Transverse colon (tissue), 4 donors: ENCODE data around the gene SLC36A2. TPM values are rescaled to one million over a fixed set of nuclear protein-coding genes. Genes with fewer than 3 reads are reported as not detected.

ENCODE experiments used
- DNase-seq: peaks from one replicate; pipeline ENCODE4 v3.0.0-alpha.2; 2019
- H3K27ac ChIP-seq, 4 donors: fragments of 200-600 bp; sonication (generic); 2 replicates each; pipeline ENCODE4 v1.5.1; 2016 to 2018; ENCODE audit warnings: inconsistent platforms in 4 of 4
- H3K27me3 ChIP-seq: fragments of 200-600 bp; sonication (generic); 2 replicates; pipeline ENCODE4 v1.5.1; 2017; ENCODE audit warnings: inconsistent platforms
- H3K36me3 ChIP-seq, 4 donors: fragments of 200-600 bp; sonication (generic); 2 replicates each; pipeline ENCODE4 v1.5.1; 2017 to 2019; ENCODE audit warnings: inconsistent platforms in 4 of 4
- H3K4me1 ChIP-seq, 4 donors: fragments of 200-600 bp; sonication (generic); 2 replicates each; pipeline ENCODE4 v1.5.1; 2017 to 2020; ENCODE audit warnings: inconsistent platforms in 4 of 4
- H3K4me3 ChIP-seq, 4 donors: fragments of 200-600 bp; sonication (generic); 1 replicate in 1 of 4; 2 replicates in 3 of 4; pipeline versions ENCODE4 v1.5.1 to v1.6.1; 2017 to 2019; ENCODE audit warnings: inconsistent platforms in 4 of 4
- H3K9me3 ChIP-seq, 2 donors: fragments of 200-600 bp; sonication (generic); 2 replicates each; pipeline ENCODE4 v1.5.1; 2017 to 2019; ENCODE audit warnings: inconsistent platforms in 2 of 2
- CTCF ChIP-seq, 5 experiments: fragments of 200-600 bp in 3 of 5; fragments of 450-650 bp in 2 of 5; sonication (generic) in 3 of 5; IDR thresholded peaks; 1 replicate in 2 of 5; 2 replicates in 3 of 5; pipeline ENCODE4 v1.5.1; 2016 to 2017; ENCODE audit warnings: antibody characterized with exemption in 5 of 5, inconsistent platforms in 3 of 5, mild to moderate bottlenecking in 2 of 5, moderate library complexity in 1 of 5
- EP300 ChIP-seq: sonication (generic); formaldehyde crosslinking; IDR thresholded peaks from one replicate; pipeline ENCODE4 v1.6.1; 2017; ENCODE audit warnings: antibody characterized with exemption, low read depth
- POLR2A ChIP-seq: fragments of 450-650 bp; IDR thresholded peaks from one replicate; pipeline ENCODE4 v1.6.1; 2016; ENCODE audit warnings: antibody characterized with exemption, mild to moderate bottlenecking, moderate library complexity
- POLR2AphosphoS5 ChIP-seq, 3 donors: sonication (generic); formaldehyde crosslinking; IDR thresholded peaks; one replicate each; pipeline ENCODE4 v1.6.1; 2016; ENCODE audit warnings: antibody characterized with exemption in 3 of 3
- WGBS, 2 donors: methylation state at CpG; one replicate each; pipeline ENCODE4 v1.1.5; 2018; ENCODE audit warnings: low coverage in 1 of 2; 5-methylcytosine and 5-hydroxymethylcytosine counted together
- in situ Hi-C, 4 donors: fragments of 200-750 bp; cut with MboI; loops; one replicate each; pipeline versions ENCODE4 v1.15.0 to v1.15.1; 2017; ENCODE audit warnings: low sequenced_read_pairs in 3 of 4, low pct_ligation_motif_present in 1 of 4, low pct_unique_long_range_greater_than_20kb in 1 of 4
- intact Hi-C: fragments of 100-400 bp; cut with DNase I; formaldehyde crosslinking; loops from one replicate; pipeline ENCODE4 v1.15.1; 2023; ENCODE audit warnings: low total_unique reads
- total RNA-seq, 4 donors: library from RNA; depleted of rRNA; stranded (reverse); fragments of >200 nt; gene quantifications; one replicate each; pipeline ENCODE4 v1.1.0, GENCODE V29; 2016

The SLC36A2 gene
- total RNA-seq, 4 donors from 2014 or later = not detected

GRCh38 chr5:151275803-151276202 is 71.6 kb downstream of the SLC36A2 start:
- no peaks in the 10 kb centered on the region for H3K36me3 ChIP-seq
- in situ Hi-C loops (no loop called here), intact Hi-C loops (no loop called here)
- no peak overlapping the region for H3K4me3 ChIP-seq
- no peaks in the 10 kb centered on the region for H3K9me3 ChIP-seq
- no peaks in the 10 kb centered on the region for H3K27me3 ChIP-seq
- H3K27ac ChIP-seq = no peak overlapping the region
- no peaks in the 10 kb centered on the region for H3K4me1 ChIP-seq
- WGBS, 2 donors = 94 to 95% methylated on average over 2 of the region's 2 CpGs
- no peak for TF ChIP-seq POLR2A
- TF ChIP-seq POLR2AphosphoS5 (IDR thresholded peaks at IDR 0.05) = no peak
- no peak for TF ChIP-seq EP300
- no peak for TF ChIP-seq CTCF (IDR thresholded peaks at IDR 0.05)
- no peak for DNase-seq

- H3K27me3 ChIP-seq = no peaks in the 10 kb centered on the region
- H3K27ac ChIP-seq = no peak overlapping the region
- no peaks in the 10 kb centered on the region for H3K9me3 ChIP-seq
- H3K4me1 ChIP-seq = no peaks in the 10 kb centered on the region
- H3K4me3 ChIP-seq = no peak overlapping the region
- intact Hi-C loops (no loop called here), in situ Hi-C loops (no loop called here)
- H3K36me3 ChIP-seq = no peaks in the 10 kb centered on the region
- no peak for DNase-seq
- no peak for TF ChIP-seq EP300
- TF ChIP-seq POLR2AphosphoS5 (IDR thresholded peaks at IDR 0.05) = no peak
- no peak for TF ChIP-seq CTCF (IDR thresholded peaks at IDR 0.05)
- TF ChIP-seq POLR2A = no peak
Measured at GRCh38 chr5:151274666-151275065, 72.7 kb downstream of the SLC36A2 start.

- no peaks in the 10 kb centered on the region for H3K9me3 ChIP-seq
- intact Hi-C loops (no loop called here), in situ Hi-C loops (no loop called here)
- DNase-seq = no peak
- TF ChIP-seq CTCF (IDR thresholded peaks at IDR 0.05) (no peak), POLR2AphosphoS5 (IDR thresholded peaks at IDR 0.05) (no peak), EP300 (no peak), POLR2A (no peak)
- H3K4me1 ChIP-seq = no peaks in the 10 kb centered on the region
- no peak overlapping the region for H3K4me3 ChIP-seq
- H3K27me3 ChIP-seq = no peaks in the 10 kb centered on the region
- peaks cover 0 to 10% (median 6%) of the 10 kb centered on the region in 4 donors for H3K36me3 ChIP-seq
- no peak overlapping the region for H3K27ac ChIP-seq
Measured at GRCh38 chr5:151271336-151271735, 76.0 kb downstream of the SLC36A2 start.

- Histone ChIP-seq H3K4me1 (no peaks in the 10 kb centered on the region), H3K36me3 (peaks cover 0 to 10% (median 6%) of the 10 kb centered on the region in 4 donors), H3K27ac (no peak overlapping the region), H3K9me3 (no peaks in the 10 kb centered on the region), H3K4me3 (no peak overlapping the region), H3K27me3 (no peaks in the 10 kb centered on the region)
- no peak for DNase-seq
- intact Hi-C loops = no loop called here
- 58 to 88% methylated on average over 1 of the region's 1 CpG for WGBS, 2 donors
- TF ChIP-seq POLR2A (no peak), CTCF (IDR thresholded peaks at IDR 0.05) (no peak), POLR2AphosphoS5 (IDR thresholded peaks at IDR 0.05) (no peak), EP300 (no peak)
- in situ Hi-C loops = no loop called here
Measured at GRCh38 chr5:151270599-151270998, 76.8 kb downstream of the SLC36A2 start.
